ENCODE data around the gene LILRB1.
"Not testable (repeated sequence)": the region's sequence is repeated elsewhere in the genome, so short reads cannot be mapped to it uniquely, and the experiment has no call there.

Gene LILRB1

GRCh38 chr19:54622431-54622830 is 7.9 kb upstream of the LILRB1 start:
- DNase-seq (ENCODE audit: low read depth in 1 of 2, low spot score in 1 of 2): no peak
- peaks cover 2% of the 10 kb centered on the region for H3K27me3 ChIP-seq (ENCODE audit: insufficient read depth, poor library complexity, severe bottlenecking)
- no peak overlapping the region for H3K4me3 ChIP-seq (replicated peaks; ENCODE audit: insufficient read depth, low read length)
- TF ChIP-seq, protein P1, sequence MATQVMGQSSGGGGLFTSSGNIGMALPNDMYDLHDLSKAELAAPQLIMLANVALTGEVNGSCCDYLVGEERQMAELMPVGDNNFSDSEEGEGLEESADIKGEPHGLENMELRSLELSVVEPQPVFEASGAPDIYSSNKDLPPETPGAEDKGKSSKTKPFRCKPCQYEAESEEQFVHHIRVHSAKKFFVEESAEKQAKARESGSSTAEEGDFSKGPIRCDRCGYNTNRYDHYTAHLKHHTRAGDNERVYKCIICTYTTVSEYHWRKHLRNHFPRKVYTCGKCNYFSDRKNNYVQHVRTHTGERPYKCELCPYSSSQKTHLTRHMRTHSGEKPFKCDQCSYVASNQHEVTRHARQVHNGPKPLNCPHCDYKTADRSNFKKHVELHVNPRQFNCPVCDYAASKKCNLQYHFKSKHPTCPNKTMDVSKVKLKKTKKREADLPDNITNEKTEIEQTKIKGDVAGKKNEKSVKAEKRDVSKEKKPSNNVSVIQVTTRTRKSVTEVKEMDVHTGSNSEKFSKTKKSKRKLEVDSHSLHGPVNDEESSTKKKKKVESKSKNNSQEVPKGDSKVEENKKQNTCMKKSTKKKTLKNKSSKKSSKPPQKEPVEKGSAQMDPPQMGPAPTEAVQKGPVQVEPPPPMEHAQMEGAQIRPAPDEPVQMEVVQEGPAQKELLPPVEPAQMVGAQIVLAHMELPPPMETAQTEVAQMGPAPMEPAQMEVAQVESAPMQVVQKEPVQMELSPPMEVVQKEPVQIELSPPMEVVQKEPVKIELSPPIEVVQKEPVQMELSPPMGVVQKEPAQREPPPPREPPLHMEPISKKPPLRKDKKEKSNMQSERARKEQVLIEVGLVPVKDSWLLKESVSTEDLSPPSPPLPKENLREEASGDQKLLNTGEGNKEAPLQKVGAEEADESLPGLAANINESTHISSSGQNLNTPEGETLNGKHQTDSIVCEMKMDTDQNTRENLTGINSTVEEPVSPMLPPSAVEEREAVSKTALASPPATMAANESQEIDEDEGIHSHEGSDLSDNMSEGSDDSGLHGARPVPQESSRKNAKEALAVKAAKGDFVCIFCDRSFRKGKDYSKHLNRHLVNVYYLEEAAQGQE (IDR thresholded peaks at IDR 0.05; ENCODE audit: insufficient replicate concordance, low read depth): no peak
- TF ChIP-seq CTCF (IDR thresholded peaks at IDR 0.05; ENCODE audit: insufficient read depth, low read length) (no peak), POLR2AphosphoS5 (IDR thresholded peaks at IDR 0.05; ENCODE audit: low read depth) (no peak), SPI1 (IDR thresholded peaks at IDR 0.05; ENCODE audit: borderline replicate concordance, low read depth) (no peak), GABPA (IDR thresholded peaks at IDR 0.05; ENCODE audit: low read depth) (no peak)
- H3K27ac ChIP-seq (replicated peaks): no peak overlapping the region

DNA sequence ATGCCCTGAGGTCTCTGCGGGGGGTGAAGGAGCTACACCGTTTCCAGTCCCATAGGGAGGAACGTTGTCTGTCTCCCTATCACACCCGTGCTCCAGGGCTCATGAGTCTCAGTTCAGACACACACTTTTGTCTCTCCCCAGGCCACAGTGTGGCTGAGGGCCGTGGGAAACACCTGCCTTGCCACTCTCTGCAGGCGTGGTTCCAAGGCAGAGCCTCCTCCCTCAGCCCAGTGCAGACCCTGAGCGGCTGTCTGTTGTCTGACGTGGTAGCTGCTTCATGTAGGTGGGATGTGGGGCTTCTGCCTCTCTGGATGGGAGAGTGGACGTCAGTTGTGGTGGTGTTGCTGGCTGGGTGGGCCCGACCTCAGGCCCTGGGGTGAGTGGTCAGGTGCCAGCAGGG is 6.0 kb upstream of the LILRB1 start:
- H3K27me3 ChIP-seq (ENCODE audit: insufficient read depth, poor library complexity, severe bottlenecking); H3K27ac ChIP-seq (replicated peaks); H3K4me3 ChIP-seq (replicated peaks; ENCODE audit: insufficient read depth, low read length); DNase-seq (ENCODE audit: low read depth in 1 of 2, low spot score in 1 of 2): not testable (repeated sequence)

DNA sequence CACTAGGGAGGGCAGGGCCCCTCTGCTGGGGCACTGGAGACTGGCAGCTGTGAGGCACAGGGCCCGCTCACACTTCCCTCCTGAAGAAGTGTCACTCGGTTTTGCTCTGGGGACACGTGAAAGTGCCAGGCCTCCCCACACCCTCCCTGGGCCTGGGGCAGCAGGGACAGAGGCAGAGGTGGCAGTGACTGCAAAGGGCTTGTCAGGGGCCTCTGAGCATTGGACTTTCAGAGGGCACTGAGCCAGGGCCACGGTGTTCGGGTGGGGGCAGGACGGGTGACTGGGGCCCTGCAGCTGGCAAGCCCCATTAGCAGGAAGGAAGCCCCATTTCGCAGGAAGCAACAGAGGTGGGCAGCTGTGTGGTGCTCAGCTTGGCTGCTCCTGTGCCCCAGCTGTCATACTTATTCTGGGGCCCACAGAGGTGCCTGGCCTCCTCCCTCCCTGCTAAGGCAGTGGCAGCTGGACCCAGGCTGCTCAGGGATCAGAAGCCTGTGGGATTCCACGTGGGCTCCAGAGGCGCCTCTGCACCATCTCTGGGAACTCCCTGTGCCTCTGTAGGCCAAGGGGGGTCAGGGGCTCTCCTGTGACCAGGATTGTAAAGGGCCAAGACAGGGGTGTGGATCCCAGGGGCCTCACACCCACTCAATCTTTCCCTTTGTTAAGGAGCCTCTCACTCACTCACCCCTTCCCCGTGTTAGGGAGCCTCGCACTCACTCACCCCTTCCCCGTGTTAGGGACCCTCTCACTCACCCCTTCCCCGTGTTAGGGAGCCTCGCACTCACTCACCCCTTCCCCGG is 5.2 kb upstream of the LILRB1 start:
- DNase-seq (ENCODE audit: low read depth in 1 of 2, low spot score in 1 of 2); H3K27ac ChIP-seq (replicated peaks); H3K27me3 ChIP-seq (ENCODE audit: insufficient read depth, poor library complexity, severe bottlenecking); H3K4me3 ChIP-seq (replicated peaks; ENCODE audit: insufficient read depth, low read length): not testable (repeated sequence)

DNA sequence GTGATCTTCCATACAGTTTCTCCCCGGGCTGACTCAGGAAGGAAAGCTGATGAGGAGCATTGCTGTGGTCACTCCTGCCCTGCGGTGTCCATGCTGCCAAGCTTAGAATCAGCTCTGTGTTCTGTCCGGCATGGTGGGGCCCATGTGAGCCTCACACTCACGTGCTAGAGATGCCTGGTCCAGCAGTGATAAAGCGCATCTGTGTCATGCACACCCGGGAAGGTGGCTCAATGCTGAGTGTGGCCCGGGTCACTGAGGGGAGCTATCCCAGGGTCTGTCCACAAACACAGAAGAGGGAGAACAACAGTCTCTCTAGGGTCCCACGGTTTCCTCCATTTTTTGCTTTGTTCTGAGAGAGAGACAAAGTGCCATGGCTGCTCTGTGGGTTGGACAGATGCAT is 3.5 kb upstream of the LILRB1 start:
- H3K27me3 ChIP-seq (ENCODE audit: insufficient read depth, poor library complexity, severe bottlenecking): no peaks in the 10 kb centered on the region
- TF ChIP-seq GABPA (IDR thresholded peaks at IDR 0.05; ENCODE audit: low read depth): no peak
- TF ChIP-seq CTCF (IDR thresholded peaks at IDR 0.05; ENCODE audit: insufficient read depth, low read length): no peak
- no peak for TF ChIP-seq SPI1 (IDR thresholded peaks at IDR 0.05; ENCODE audit: borderline replicate concordance, low read depth)
- TF ChIP-seq, protein P1 (IDR thresholded peaks at IDR 0.05; ENCODE audit: insufficient replicate concordance, low read depth): no peak
- TF ChIP-seq POLR2AphosphoS5 (IDR thresholded peaks at IDR 0.05; ENCODE audit: low read depth): no peak
- DNase-seq (ENCODE audit: low read depth in 1 of 2, low spot score in 1 of 2): no peak
- H3K27ac ChIP-seq (replicated peaks): no peak overlapping the region
- no peak overlapping the region for H3K4me3 ChIP-seq (replicated peaks; ENCODE audit: insufficient read depth, low read length)

GRCh38 chr19:54627912-54628311 is 2.4 kb upstream of the LILRB1 start:
- not testable (repeated sequence) for DNase-seq (ENCODE audit: low read depth in 1 of 2, low spot score in 1 of 2); H3K27me3 ChIP-seq (ENCODE audit: insufficient read depth, poor library complexity, severe bottlenecking); H3K27ac ChIP-seq (replicated peaks); H3K4me3 ChIP-seq (replicated peaks; ENCODE audit: insufficient read depth, low read length)
